ENCODE results near the gene MRPL43.

The MRPL43 gene

DNA sequence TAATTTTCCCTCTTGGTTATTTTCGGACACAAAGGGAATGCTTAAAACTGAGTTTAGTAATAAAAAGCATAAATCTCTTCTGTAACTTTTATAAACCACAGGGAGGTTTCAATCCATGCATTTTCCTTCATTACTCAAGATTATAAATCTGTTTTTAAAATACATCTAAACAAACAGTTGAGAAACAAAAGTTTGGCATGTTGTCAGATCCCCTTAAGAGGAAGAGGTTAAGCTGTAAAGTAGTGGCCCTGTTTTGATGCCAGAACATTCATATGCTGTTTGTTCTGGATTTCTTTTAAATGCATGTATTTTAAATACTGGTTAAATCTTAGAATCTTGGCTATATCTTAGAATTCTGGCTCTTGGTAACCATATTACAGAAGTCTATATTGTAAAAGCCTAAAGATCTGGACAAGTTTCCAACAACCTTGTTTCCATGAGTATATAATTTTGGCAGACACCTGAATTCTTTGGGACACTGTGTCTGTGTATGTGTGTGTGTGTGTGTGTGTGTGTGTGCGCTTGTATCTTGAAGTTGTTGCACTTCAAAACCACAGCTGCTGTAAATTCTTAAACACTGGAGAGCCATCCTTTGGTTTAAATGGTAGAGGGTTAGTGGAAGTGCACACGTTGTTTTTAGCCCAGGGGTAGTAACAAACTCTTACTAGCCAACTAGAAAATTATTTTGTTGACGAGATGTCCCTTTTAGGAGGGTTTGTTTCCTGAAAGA lies 24.8 kb downstream of the MRPL43 start:
- no peak for DNase-seq

DNA sequence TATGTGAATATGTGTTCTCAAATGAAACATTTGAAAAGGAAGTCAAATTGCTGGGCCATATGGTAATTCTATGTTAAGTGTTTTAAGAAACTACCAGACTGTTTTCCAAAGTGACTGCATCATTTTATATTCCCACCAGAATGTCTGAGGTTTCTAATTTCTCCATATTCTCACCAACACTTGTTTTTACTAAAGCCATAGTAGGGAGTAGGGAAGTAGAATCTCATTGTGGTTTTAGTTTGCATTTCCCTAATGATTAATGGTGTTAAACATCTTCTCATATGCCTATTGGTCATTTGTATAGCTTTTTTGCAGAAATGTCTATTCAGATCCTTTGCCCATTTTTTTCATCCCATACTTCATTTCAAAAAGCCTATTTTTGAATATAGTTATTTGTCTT lies 27.0 kb downstream of the MRPL43 start:
- DNase-seq, result peak; percentile 10 to 69 (median 36)

DNA sequence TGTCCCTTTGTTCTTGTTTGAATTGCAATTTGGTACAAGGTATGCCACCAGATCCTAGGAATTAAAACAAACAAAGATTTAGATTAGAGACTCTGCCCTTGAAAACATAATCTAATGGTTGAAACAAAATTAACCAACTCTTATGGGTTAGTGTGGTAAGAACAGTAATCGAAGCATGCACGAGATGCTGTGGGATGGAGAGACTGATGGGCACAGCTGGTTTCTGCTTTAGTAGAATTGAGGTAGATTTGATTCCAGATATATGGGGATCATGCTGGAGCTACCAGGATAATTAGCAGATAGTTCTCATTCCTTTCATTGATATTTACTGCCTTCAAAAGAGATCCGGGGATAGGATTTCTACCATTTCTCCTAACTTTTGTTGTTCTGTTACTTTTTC lies 38.4 kb downstream of the MRPL43 start:
- DNase-seq, result no peak

DNA sequence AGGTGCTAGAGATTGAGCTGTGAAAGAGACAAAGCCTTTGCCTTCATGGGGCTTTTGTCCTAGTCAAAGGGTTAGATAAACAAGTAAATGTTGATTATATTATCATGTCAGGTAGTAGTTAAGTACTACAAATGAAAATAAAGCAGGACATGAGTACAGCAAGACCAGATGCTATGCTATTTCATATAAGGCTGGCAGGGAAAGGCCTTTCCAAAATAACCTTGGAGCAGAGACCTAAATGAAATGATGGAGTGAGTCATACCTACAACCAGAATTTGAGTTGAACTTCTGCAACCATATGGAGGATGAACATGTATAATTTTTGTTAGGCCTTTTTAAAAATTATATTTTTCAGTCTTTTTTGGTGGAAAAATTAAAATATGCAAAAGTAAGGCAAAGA lies 41.5 kb downstream of the MRPL43 start:
- no peak for DNase-seq

DNA sequence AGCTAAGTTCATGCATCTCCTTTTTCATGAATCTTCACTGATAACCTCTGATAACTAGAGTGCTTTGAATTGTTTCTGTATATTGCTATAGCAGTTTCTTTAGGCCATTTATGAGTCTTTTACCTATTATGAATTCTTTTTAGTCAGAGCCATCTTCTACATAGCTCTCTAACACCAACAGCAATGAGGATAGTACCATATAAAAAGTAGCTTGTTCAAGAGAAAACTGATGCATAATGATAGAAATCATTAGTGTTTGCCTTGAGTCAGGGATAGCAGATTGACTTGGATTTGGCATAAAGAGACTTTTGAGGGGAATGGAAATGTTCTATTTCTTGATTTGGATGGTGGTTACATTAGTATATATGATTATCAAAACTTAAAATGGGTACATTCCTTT lies 43.8 kb downstream of the MRPL43 start:
- DNase-seq, result no peak

DNA sequence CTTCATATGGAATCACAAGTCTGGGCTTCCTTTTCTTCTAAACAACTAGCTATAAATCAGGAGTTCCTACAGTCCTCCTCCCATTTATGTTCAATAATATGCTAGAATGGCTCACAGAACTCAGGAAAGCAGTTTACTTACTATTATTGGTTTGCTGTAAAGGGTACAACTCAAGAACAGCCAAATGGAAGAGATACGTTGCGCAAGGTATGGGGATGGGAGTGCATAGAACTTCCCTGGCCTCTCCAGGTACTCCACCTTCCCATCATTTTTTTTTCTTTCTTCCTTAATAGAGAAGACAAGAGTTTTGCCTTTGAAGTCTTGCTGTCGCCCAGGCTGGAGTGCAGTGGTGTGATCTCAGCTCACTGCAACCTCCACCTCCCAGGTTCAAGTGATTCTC lies 45.1 kb downstream of the MRPL43 start:
- DNase-seq, result no peak

DNA sequence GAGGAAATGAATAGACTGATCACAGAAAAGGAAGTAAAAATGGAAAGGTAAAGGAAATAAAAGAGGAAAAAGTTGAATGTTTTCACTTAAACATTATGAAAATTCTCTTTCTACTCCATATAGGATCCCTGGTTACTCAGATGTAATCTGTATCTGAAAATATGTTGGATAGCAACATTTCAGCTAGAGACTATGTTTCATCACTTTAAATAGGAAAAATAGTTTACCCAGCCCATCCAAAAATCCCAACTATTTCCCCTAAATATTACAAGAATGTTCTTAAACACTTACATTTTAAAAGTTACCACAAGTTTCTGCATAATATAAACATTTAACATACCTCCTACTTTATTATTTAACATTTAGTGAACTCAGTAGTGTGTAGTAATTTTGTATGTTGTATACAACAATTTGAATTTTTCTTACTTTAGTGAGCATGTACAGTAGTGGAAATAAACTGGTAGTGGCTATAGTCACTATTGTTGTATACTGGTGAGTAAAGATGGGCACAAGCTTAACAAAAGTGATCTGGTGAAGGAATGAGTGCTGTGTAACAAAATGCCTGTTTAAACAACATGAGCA lies 47.4 kb downstream of the MRPL43 start:
- DNase-seq, result no peak

Measured in suppressor macrophage (primary cell).